ENCODE data around the gene ADD3. TPM values are rescaled to one million over a fixed set of nuclear protein-coding genes. Genes with fewer than 3 reads are reported as not detected.

The ADD3 gene
- total RNA-seq, 2 donors from 2014 or later = 60.3 to 123 TPM

DNA sequence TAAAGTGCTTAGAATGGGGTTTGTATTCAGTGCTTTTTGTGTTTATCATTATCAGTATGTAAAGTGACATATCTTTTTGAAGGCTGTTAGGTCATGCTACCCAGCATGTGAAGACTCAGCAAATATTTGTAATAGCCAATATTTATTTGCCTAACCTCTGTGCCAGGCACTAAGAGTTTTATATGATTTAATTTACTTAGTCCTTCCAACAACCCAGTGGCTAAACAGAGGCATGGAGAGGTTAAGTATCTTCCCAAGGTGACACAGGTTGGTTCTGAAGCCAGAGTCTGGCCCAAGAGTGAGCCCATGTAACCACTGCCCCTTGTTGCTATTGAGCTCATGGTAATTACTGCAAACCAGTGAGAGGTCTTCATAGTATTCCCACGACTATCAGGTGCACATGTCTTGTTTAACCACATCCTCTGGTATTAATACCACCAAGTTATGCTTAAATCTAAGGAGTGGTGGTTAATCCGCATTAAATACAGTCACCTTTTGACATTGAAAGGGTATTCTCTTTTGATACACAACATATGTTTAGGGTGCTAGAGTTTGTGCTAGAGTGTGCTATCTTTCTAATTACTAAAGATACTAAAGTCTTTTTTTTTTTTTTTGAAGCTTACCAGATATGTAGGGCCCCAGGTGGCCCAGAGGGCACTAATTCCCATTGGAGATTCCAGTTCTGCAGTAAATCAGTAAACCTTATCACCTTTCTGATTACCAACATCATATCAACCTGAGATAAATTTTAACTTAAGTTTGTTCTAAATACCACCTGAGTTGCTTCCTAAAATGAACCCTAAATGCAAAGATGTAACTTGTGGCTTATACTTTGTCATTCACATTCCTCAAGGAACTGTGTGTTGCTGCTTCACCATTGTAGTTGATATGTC is 2.9 kb downstream of the ADD3 start:
- peaks cover 6 to 8% of the 10 kb centered on the region in 2 donors for H3K36me3 Mint-ChIP-seq
- H3K27ac Mint-ChIP-seq = peak overlapping the region in 1 of 2 donors; percentile 72
- no peak for DNase-seq (ENCODE audit: low spot score in 2 of 2)
- ATAC-seq = no peak
- no peaks in the 10 kb centered on the region for H3K9me3 Mint-ChIP-seq

DNA sequence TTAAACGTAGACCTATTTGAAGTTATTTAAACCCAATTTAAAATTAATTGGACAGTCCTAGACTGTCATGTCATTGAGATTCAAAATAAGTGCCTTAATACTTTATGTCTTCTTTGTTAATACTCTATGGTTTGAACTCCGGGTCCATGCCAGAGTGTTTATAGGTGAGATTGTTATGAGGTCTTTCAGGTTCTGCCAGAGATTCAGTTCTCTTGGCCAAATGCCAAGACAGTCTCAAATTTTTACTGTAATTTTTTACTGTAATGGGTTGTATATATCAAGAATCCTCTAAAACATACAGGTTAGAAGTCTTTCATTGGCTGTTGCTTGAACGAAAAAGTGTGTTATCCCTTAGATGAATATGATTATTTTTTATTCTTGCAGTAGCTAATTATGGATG is 3.9 kb downstream of the ADD3 start:
- no peak for ATAC-seq
- no peak for DNase-seq (ENCODE audit: low spot score in 2 of 2)
- Mint-ChIP-seq H3K27ac (peak overlapping the region in 1 of 2 donors; percentile 83), H3K9me3 (no peaks in the 10 kb centered on the region), H3K36me3 (peaks cover 6 to 8% of the 10 kb centered on the region in 2 donors)

DNA sequence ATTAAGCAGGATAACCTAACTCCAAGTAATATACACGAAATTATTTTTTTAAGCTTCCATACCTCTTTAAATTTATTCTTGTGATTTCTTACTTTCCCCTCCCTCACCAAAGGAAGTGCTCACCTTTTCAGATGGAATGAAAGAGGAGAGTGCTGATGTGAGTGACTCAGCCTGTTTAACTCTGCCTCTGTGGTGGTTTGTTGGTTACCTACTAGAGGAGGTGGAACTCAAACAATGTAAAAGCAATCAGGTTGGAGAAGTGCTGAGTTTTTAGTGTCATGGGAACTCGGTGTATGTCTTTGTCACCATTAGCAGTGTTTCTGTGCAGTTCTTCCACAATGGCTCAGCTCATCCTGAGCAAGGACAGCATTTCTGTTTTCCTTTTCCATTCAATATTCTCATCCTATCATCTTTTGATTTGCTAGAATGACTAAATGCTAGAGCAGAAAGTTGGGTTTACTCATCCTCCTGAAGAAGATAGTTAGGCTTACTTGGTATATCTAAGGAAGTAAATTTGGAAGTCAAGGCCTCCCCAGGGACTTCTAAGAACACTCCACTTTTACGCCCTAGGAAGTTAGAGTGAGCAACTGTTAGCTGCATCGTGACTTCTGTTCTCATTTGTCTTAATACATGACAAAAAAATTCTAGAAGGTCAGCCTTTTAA is 6.0 kb downstream of the ADD3 start:
- DNase-seq (ENCODE audit: low spot score in 2 of 2) = peak in 1 of 2 donors; percentile 23
- H3K9me3 Mint-ChIP-seq = no peaks in the 10 kb centered on the region
- peak overlapping the region in 1 of 2 donors; percentile 83 for H3K27ac Mint-ChIP-seq
- ATAC-seq = peak; percentile 61 to 66
- H3K36me3 Mint-ChIP-seq = peaks cover 3 to 6% of the 10 kb centered on the region in 2 donors

DNA sequence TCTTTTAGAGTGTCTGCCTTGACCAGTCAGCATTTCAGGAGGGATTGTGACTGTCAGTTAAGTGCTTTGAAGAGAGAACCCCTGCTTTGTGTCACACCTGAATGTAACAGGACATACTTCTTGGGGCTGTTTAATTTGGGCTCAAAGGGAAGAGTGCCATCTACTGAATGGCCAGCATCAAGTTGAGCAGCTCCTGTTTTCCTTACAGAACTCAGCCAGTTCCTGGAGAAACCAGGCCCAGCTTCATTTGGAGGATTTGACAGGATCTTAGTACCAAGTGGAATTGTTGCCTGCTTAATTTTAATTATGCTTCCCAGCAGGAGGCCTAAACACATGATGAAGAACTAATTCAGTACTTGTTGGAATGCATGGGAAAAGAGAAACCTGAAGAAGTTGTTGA is 8.3 kb downstream of the ADD3 start:
- ATAC-seq (no peak), DNase-seq (ENCODE audit: low spot score in 2 of 2) (no peak)
- Mint-ChIP-seq H3K27ac (peak overlapping the region in 1 of 2 donors; percentile 67), H3K9me3 (no peaks in the 10 kb centered on the region), H3K36me3 (no peaks in the 10 kb centered on the region)

DNA sequence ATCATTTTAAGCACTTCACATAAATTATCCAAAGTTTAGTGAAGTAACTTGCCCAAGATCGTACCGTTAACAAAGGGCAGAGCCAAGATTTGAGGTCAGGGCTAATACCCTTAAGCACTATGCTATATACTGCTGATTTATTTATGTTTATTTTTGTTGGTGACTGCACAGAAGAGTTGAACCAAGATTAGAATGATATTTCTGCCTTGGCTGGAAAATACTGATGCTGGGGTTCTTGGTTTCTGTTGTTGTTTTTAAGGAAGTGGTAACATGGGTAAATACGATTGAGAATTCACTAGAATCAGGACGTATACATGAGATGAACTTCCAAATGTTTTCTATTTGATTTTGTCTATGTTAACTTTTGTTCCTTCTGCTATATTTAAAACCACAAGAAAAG is 9.3 kb downstream of the ADD3 start:
- ATAC-seq = no peak
- Mint-ChIP-seq H3K27ac (peak overlapping the region in 1 of 2 donors; percentile 67), H3K36me3 (no peaks in the 10 kb centered on the region), H3K9me3 (no peaks in the 10 kb centered on the region)
- no peak for DNase-seq (ENCODE audit: low spot score in 2 of 2)

DNA sequence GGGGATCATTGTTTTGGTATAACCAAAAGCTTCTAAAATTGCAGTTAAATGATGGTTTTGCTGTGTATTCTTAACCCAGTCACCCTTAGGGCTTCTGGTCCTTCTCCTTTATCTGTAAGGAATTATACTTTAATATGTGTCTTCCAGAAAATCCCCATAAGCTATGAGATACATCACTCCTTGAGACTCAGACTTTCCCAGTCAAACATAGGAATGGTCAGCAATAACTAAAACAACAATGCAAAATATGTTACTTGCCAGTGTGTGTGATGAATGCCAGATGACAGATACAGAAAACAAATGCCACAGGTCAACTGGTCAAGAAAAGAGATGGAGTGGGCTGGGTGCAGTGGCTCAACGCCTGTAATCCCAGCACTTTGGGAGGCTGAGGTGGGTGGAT is 10.1 kb downstream of the ADD3 start:
- Mint-ChIP-seq H3K27ac (no peak overlapping the region), H3K9me3 (no peaks in the 10 kb centered on the region), H3K36me3 (no peaks in the 10 kb centered on the region)
- ATAC-seq (no peak), DNase-seq (ENCODE audit: low spot score in 2 of 2) (no peak)

DNA sequence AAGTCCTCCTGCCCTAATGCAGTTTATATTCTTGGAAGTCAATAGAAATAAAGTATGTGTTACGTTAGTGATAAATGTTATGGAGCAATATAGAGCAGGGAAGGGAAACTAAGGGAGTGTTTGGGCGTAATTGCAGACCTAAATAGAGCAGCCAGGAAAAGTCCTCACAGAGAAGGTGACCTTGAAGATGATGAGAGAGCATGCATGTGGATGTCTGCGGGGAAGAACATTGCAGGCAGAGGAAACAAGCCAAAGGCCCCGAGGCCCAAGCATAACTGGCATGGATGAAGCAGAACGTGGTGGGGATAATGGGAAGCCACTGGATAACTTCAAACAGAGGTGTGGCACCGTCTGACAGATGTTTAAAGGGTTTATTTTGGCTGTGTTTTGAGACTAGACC is 12.5 kb downstream of the ADD3 start:
- no peak for ATAC-seq
- DNase-seq (ENCODE audit: low spot score in 2 of 2) = no peak
- H3K36me3 Mint-ChIP-seq = peaks cover 0 to 5% of the 10 kb centered on the region in 2 donors
- H3K9me3 Mint-ChIP-seq = no peaks in the 10 kb centered on the region
- no peak overlapping the region for H3K27ac Mint-ChIP-seq

DNA sequence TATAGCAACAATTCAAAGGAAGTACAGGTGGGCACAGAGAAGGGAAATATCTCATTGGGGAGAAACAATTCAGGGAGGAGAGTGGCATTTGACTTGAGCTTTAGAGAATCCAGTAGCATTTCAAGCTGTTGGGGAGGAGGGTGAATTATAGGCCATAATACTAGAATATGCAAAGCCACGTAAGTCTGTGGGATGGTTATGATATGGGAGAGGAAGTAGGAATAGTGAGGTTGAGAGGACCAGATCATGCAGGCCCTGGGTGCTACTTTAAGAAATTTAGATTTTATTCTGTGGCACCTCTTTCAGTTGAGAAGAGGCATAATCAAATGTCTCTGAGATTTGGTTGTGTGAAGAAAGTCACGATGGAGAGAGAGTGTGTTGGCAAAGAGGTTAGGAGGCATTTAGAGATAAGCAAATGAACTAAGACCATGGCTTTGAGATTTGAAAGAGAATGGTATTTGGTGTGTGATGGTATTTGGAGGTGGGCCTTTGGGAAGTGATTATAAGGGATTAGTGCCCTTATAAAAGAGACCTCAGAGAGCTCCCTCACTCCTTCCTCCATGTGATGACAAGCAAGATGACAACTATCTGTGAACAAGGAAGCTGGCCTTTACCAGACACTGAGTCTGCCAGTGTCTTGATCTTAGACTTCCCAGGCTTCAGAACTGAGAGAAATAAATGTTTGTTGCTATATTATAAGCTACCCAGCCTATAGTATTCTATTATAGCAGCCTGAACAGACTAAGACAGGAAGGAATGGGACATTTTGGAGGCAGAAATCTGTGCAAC is 15.1 kb downstream of the ADD3 start:
- ATAC-seq (peak in 1 of 2 donors; percentile 28), DNase-seq (ENCODE audit: low spot score in 2 of 2) (no peak)
- Mint-ChIP-seq H3K27ac (peak overlapping the region; percentile 7 to 20), H3K36me3 (peaks cover 0 to 5% of the 10 kb centered on the region in 2 donors), H3K9me3 (no peaks in the 10 kb centered on the region)

DNA sequence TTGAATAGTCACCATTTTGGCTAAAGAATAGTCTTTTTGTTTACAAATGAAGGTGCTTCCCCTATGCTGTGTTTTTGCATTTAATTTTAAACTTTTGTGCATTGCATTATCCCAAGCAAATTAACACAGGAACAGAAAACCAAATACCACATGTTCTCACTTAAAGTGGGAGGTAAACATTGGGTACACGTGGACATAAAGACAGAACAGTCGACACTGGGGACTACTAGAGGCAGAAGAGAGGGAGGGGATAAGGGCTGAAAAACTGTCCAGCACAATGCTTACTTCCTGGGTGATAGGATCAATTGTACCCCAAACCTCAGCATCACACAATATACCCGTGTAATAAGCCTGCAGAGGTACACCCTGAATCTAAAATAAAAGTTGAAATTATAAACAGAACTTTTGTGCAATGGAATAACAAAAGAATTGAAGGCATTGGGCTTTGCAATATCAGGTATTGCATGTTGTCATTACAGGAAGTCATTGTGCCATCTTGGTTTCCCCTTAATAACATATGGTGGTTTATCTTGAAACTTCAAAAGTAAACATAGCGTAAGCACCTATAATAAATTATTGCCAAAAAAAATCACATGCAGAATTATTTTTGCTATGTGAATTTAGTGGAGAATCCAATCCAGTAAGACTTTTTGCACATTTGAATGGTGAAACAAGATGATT is 16.1 kb downstream of the ADD3 start:
- DNase-seq (ENCODE audit: low spot score in 2 of 2) (no peak), ATAC-seq (no peak)
- H3K9me3 Mint-ChIP-seq = no peaks in the 10 kb centered on the region
- peaks cover 0 to 5% of the 10 kb centered on the region in 2 donors for H3K36me3 Mint-ChIP-seq
- H3K27ac Mint-ChIP-seq = peak overlapping the region in 1 of 2 donors; percentile 20

DNA sequence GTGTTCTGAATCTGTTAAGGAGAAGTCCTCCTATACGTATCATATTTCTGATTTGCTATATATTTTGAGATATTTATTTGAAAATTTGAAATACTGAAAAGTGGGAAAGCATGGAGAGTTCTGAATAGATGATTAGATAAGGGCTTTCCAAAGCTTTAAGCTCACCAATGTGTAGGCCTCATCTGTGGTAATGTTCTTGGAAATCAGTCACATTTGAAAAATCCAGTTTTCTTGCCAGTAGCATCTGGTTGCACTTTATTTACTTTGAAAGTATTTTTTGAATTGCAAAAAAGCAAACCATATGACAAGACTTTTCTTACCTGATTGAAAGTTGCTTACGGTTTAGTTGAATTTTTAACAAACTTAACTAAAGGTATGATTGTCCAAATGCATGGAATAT is 21.7 kb downstream of the ADD3 start:
- ATAC-seq (no peak), DNase-seq (ENCODE audit: low spot score in 2 of 2) (no peak)
- no peak overlapping the region for H3K27ac Mint-ChIP-seq
- no peaks in the 10 kb centered on the region for H3K9me3 Mint-ChIP-seq
- peaks cover 0 to 1% of the 10 kb centered on the region in 2 donors for H3K36me3 Mint-ChIP-seq

DNA sequence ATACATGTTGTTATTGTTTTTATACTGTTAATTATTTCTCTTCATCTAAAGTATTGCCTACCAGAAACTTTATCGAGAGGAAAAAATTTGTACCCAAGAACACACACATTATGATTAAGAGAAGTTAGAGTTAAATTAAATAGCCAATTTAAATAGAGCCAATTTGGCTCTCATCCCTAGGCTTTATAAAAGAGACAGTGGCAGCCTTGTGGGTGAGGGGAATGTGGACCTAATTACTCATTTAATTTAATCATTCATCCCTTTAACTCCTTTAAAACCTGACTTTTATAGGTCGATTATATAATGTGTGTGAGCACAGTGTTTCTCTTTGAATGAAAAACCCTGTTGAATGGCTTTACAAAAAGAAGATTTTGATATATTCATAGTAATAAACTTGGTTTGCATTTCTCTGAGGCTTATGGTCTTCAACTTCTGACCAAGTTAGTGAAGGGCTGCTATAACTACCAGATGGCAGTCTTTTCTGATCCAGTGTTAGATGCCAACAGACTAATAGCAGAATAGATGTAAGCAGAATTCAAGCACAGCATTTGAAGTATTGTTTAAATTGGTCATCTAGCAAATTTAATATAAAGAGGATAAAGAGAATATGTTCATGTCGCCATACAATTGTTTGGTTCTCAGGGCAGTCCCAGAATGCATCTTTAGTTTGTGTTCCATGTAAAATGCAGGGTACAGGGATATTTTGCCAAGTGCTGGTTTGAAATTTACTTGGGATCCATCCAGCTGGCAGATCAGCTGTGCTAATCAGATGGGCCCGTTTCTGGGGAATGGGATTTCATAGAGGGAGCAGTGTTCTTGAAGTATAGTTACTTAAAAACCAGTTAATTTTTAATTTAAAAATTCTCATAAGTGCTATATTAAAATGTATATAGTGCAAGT is 25.3 kb downstream of the ADD3 start:
- Mint-ChIP-seq H3K27ac (no peak overlapping the region), H3K36me3 (peaks cover 0 to 10% of the 10 kb centered on the region in 2 donors), H3K9me3 (peaks cover 0 to 6% of the 10 kb centered on the region in 2 donors)
- DNase-seq (ENCODE audit: low spot score in 2 of 2) = no peak
- ATAC-seq = no peak

DNA sequence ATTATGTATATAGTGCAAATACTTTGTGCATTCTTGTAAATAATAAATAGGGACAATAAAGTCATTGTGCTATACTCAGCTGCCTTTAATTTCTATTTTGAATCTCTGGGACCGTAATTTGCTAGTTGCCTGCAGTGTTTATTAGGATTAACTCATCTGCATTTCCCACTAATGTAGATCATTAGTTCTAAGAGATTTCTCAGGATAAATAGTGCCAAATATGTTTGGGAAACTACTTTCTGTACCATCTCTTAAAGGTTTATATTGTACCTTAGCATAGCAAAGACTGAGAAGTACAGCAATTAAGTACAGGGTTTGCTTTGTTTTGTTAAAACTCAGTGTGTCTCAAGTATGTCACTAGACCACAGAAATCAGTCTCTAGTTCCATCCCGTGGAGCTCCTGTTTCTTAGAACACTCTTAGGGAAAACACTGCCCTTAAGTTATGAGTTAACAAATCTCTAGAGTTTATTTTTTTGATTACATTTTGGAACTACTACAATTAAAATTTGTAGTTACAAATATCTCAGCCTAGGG is 26.0 kb downstream of the ADD3 start:
- Mint-ChIP-seq H3K36me3 (peaks cover 0 to 10% of the 10 kb centered on the region in 2 donors), H3K9me3 (peaks cover 0 to 6% of the 10 kb centered on the region in 2 donors), H3K27ac (no peak overlapping the region)
- ATAC-seq (no peak), DNase-seq (ENCODE audit: low spot score in 2 of 2) (no peak)

DNA sequence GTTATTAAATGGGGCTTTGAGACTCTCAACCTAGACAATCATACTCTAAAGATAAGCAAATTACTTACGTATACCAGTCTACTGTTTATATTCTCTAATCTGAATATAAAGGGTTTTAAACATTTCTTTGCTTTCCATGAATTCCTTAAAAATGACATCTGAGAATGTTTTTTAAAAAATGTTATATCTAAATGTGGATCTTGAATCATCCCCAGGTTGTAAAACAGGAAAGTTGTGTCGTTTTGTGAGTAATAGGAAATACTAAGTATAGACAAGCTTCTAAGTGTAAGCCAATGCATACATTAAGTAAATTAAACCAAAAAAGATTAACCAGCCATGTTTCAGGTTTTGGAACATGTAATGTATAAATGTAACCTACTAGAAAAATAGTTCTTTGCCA is 26.8 kb downstream of the ADD3 start:
- Mint-ChIP-seq H3K36me3 (peaks cover 0 to 10% of the 10 kb centered on the region in 2 donors), H3K27ac (peak overlapping the region in 1 of 2 donors; percentile 86), H3K9me3 (peaks cover 0 to 6% of the 10 kb centered on the region in 2 donors)
- no peak for ATAC-seq
- DNase-seq (ENCODE audit: low spot score in 2 of 2) = no peak

DNA sequence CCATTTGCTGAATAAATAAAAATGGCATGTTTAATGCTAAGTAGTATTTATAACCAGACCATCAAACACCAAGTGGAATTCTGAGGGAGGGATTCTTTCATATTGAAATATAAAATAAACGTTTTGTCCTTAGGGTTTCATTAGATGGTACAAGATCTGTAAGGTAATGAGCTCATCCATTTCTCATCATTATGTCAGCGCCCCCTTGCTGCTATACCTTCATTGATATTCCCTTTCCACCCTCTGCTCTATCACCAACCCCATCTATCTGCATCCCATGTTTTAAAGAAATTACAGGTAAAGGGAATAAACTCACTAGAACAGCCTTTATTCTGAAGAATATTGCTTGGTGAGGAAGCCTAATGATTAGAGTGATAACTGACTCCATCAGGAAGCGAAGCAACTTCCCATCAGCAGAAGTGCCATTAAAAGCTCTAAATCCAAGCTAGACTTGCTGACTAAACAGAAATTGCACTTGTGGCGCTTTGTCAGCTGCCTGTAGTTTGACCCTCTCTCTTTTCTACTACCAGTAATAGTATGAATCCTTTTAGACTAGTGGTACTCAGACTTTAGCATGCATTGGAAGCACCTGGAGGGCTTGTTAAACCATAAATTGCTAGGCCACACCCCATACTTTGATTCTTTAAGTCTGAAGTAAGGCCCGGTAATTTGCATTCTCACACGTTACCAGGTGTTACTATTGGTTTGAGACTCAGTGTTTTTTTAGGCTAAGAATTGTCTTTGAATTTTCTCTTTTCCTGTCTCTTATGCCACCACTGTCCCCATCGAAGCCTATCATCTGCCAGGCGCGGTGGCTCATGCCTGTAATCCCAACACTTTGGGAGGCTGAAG is 27.5 kb downstream of the ADD3 start:
- peaks cover 0 to 6% of the 10 kb centered on the region in 2 donors for H3K9me3 Mint-ChIP-seq
- DNase-seq (ENCODE audit: low spot score in 2 of 2) = peak in 1 of 2 donors; percentile 26
- peak; percentile 66 to 91 for ATAC-seq
- peak overlapping the region; percentile 86 to 96 for H3K27ac Mint-ChIP-seq
- H3K36me3 Mint-ChIP-seq = peaks cover 0 to 10% of the 10 kb centered on the region in 2 donors
